NT2/D1 (cell line): Measurements from ENCODE around the gene RHOV.

Source experiments
- SUZ12 ChIP-seq: IDR thresholded peaks from 2 replicates; pipeline ENCODE4 v1.6.1; 2011; ENCODE audit not compliant: insufficient read length, insufficient read depth; ENCODE audit errors: extremely low read depth
- YY1 ChIP-seq: IDR thresholded peaks from 2 replicates; pipeline ENCODE4 v1.6.1; 2011; ENCODE audit not compliant: insufficient read length, insufficient read depth
- ZNF274 ChIP-seq: IDR thresholded peaks from 2 replicates; pipeline ENCODE4 v1.6.1; 2011; ENCODE audit warnings: mild to moderate bottlenecking, low read depth, low read length

DNA sequence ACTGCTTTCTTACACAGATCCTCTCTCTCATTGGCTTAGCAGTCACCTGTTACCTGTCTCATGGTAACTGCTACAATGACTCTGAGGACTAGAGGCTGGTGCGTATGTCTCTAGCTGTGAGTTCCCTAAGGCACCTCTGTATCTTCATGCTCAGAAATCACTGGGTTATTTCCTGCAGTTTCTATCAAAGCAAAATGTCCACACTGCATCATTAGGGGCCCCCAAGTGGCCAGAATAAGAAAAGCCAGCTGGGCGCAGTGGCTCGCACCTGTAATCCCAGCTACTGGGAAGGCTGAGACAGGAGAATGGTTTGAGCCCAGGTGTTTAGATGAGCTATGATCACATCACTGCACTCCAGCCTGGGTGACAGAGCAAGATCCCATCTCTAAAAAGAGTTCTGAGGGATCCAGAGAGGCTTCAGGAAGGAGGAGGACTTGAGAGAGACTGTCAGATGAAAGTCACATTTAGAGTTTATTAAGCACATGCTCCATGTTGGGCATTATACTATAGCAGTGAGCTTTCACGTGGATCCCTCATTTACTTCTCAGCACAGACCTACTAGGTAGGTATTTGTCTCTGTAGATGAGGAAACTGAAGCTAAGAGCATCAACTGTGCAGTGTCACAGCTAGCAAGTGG is 17.9 kb upstream of the RHOV start:
- no peak for TF ChIP-seq ZNF274
- no peak for TF ChIP-seq YY1
- TF ChIP-seq SUZ12: no peak
